Thymus (tissue), 11 donors: ENCODE results near the gene FAF1. TPM values are rescaled to one million over a fixed set of nuclear protein-coding genes. Genes with fewer than 3 reads are reported as not detected.

ENCODE experiments used
- DNase-seq, 9 donors: peaks; one replicate each; pipeline ENCODE4 v3.0.0-alpha.2; 2013; ENCODE audit warnings: low spot score in 9 of 9, low read depth in 6 of 9, missing footprints in 1 of 9
- H3K27ac ChIP-seq, 2 donors: one replicate each; pipeline ENCODE4 v1.5.1; 2013; ENCODE audit warnings: control low read depth in 1 of 2, low read depth in 1 of 2, low read length in 1 of 2, mild to moderate bottlenecking in 1 of 2, moderate library complexity in 1 of 2
- H3K27me3 ChIP-seq, 2 donors: one replicate each; pipeline ENCODE4 v1.5.1; 2013; ENCODE audit warnings: low read length in 1 of 2; ENCODE audit not compliant: control insufficient read depth in 2 of 2, insufficient read depth in 1 of 2
- H3K36me3 ChIP-seq, 2 donors: one replicate each; pipeline ENCODE4 v1.5.1; 2013; ENCODE audit warnings: low read length in 1 of 2, mild to moderate bottlenecking in 1 of 2, moderate library complexity in 1 of 2; ENCODE audit not compliant: control insufficient read depth in 2 of 2, insufficient read depth in 2 of 2
- H3K4me1 ChIP-seq, 2 donors: one replicate each; pipeline ENCODE4 v1.5.1; 2013; ENCODE audit warnings: low read length in 2 of 2; ENCODE audit not compliant: control insufficient read depth in 2 of 2, insufficient read depth in 2 of 2
- H3K4me3 ChIP-seq, 2 donors: one replicate each; pipeline ENCODE4 v1.5.1; 2013; ENCODE audit warnings: low read length in 2 of 2, control low read depth in 1 of 2, mild to moderate bottlenecking in 1 of 2
- H3K9me3 ChIP-seq, 2 donors: one replicate each; pipeline ENCODE4 v1.5.1; 2013; ENCODE audit warnings: low read length in 1 of 2, mild to moderate bottlenecking in 1 of 2; ENCODE audit not compliant: control insufficient read depth in 2 of 2, insufficient read depth in 1 of 2
- WGBS: extraction: QIAGEN DNeasy Blood & Tissue Kit; methylation state at CpG from one replicate; pipeline ENCODE4 v1.1.7; 2013; 5-methylcytosine and 5-hydroxymethylcytosine counted together
- polyA plus RNA-seq: library from polyadenylated mRNA; stranded (reverse); fragments of 200-250 nt; gene quantifications from one replicate; pipeline ENCODE4 v1.2.3, GENCODE V29; 2013
- total RNA-seq: library from RNA; stranded (reverse); fragments of 120-200 nt; gene quantifications from one replicate; pipeline ENCODE4 v1.2.4, GENCODE V29; 2013
- donor health status: healthy.

The FAF1 gene
- total and polyA plus RNA-seq, 2 donors: 39.1 to 66.3 TPM

- Histone ChIP-seq H3K27ac (no peak overlapping the region), H3K4me3 (no peak overlapping the region), H3K4me1 (peaks cover 0 to 3% of the 10 kb centered on the region in 2 donors), H3K9me3 (no peaks in the 10 kb centered on the region), H3K36me3 (no peaks in the 10 kb centered on the region), H3K27me3 (no peaks in the 10 kb centered on the region)
- DNase-seq: no peak
- 94% methylated on average over 2 of the region's 2 CpGs for WGBS
Measured at GRCh38 chr1:50658459-50659076, 301.5 kb downstream of the FAF1 start.

- Histone ChIP-seq H3K27ac (no peak overlapping the region), H3K4me1 (peaks cover 0 to 3% of the 10 kb centered on the region in 2 donors), H3K27me3 (no peaks in the 10 kb centered on the region), H3K36me3 (no peaks in the 10 kb centered on the region), H3K9me3 (no peaks in the 10 kb centered on the region), H3K4me3 (no peak overlapping the region)
- DNase-seq: peak in 4 of 9 donors; percentile 2 to 29 (median 4)
- 48% methylated on average over 3 of the region's 3 CpGs for WGBS
Measured at GRCh38 chr1:50656931-50657330, 303.1 kb downstream of the FAF1 start.

- no peaks in the 10 kb centered on the region for H3K9me3 ChIP-seq
- WGBS: 96% methylated on average over 3 of the region's 3 CpGs
- H3K36me3 ChIP-seq: no peaks in the 10 kb centered on the region
- no peaks in the 10 kb centered on the region for H3K4me1 ChIP-seq
- no peak overlapping the region for H3K4me3 ChIP-seq
- H3K27me3 ChIP-seq: no peaks in the 10 kb centered on the region
- no peak for DNase-seq
- H3K27ac ChIP-seq: no peak overlapping the region
Measured at GRCh38 chr1:50651476-50652263, 308.4 kb downstream of the FAF1 start.

GRCh38 chr1:50646526-50646925, 313.5 kb downstream of the FAF1 start:
- Histone ChIP-seq H3K4me3 (no peak overlapping the region), H3K36me3 (peaks cover 3 to 4% of the 10 kb centered on the region in 2 donors), H3K4me1 (no peaks in the 10 kb centered on the region), H3K9me3 (no peaks in the 10 kb centered on the region), H3K27me3 (no peaks in the 10 kb centered on the region), H3K27ac (no peak overlapping the region)
- 98% methylated on average over 2 of the region's 2 CpGs for WGBS
- no peak for DNase-seq

DNA sequence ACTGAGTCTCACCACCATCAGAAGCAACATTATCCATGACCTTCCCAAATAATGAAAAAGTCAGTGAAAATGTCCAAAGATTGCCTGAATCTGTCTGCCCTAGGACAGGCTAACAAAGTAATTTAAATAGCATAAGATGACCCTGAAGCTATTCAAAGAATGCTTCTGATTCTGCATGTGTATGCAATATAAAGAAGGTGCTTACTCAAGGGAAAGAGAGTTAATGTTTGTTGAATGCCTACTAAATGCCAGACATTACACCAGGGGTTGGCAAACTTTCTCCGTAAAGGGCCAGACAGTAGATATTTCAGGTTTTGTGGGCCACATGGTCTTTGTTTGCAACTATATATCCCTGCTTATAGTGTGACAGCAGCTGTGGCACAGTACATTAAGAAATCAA, 314.9 kb downstream of the FAF1 start:
- H3K27me3 ChIP-seq: no peaks in the 10 kb centered on the region
- DNase-seq: no peak

GRCh38 chr1:50644447-50645105, 315.5 kb downstream of the FAF1 start:
- WGBS: 97% methylated on average over 2 of the region's 2 CpGs
- Histone ChIP-seq H3K4me3 (no peak overlapping the region), H3K9me3 (no peaks in the 10 kb centered on the region), H3K27me3 (no peaks in the 10 kb centered on the region), H3K27ac (no peak overlapping the region), H3K36me3 (peaks cover 3 to 4% of the 10 kb centered on the region in 2 donors), H3K4me1 (no peaks in the 10 kb centered on the region)
- DNase-seq: no peak

More for the DNA sequence above, 314.9 kb downstream of the FAF1 start:
- 98% methylated on average over 1 of the region's 1 CpG for WGBS
- Histone ChIP-seq H3K4me3 (no peak overlapping the region), H3K4me1 (no peaks in the 10 kb centered on the region), H3K9me3 (no peaks in the 10 kb centered on the region), H3K36me3 (peaks cover 3 to 4% of the 10 kb centered on the region in 2 donors), H3K27ac (no peak overlapping the region)

DNA sequence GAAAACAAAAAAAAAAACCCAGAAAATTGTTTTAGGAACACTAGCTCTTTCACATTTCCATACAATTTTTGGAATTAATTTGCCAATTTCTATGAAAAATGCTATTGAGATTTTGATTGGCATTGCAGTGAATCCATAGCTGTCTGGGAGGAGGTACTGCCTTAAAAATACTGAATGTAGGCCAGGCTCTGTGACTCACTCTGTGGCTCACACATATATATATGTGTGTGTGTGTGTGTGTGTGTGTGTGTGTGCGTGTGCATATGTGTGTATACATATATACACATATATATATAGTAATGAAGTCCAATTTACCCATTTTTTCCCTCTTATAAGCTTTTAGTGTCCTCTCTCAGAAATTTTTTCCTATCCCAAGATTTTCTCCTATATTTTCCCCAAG, 322.6 kb downstream of the FAF1 start:
- Histone ChIP-seq H3K27me3 (no peaks in the 10 kb centered on the region), H3K27ac (no peak overlapping the region), H3K4me3 (no peak overlapping the region), H3K9me3 (no peaks in the 10 kb centered on the region), H3K36me3 (no peaks in the 10 kb centered on the region), H3K4me1 (no peaks in the 10 kb centered on the region)
- DNase-seq: no peak
- WGBS: 92% methylated on average over 1 of the region's 1 CpG

DNA sequence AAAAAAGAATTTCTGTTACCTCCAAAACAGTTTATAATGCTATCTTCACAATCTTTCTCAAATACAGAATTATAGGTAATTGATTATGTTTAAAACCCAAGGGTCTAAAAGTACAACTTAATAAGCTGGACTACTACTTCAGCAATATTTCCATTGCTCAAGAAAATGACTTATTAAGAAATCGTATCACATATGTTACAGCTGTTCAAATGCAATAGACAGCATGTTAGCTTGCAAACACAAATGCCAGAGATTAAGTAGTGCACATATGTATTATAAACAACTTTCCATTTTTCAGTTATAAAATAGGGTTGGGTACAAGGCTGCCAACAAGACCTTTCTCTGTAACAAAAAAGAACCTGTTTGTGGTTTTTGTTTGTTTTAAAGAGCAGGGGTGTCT, 325.8 kb downstream of the FAF1 start:
- Histone ChIP-seq H3K4me1 (no peaks in the 10 kb centered on the region), H3K27me3 (no peaks in the 10 kb centered on the region), H3K4me3 (no peak overlapping the region), H3K27ac (no peak overlapping the region), H3K9me3 (no peaks in the 10 kb centered on the region), H3K36me3 (no peaks in the 10 kb centered on the region)
- 98% methylated on average over 1 of the region's 1 CpG for WGBS
- DNase-seq: no peak

- H3K27ac ChIP-seq: no peak overlapping the region
- 96% methylated on average over 6 of the region's 6 CpGs for WGBS
- no peak overlapping the region for H3K4me3 ChIP-seq
- no peaks in the 10 kb centered on the region for H3K27me3 ChIP-seq
- no peak for DNase-seq
- no peaks in the 10 kb centered on the region for H3K9me3 ChIP-seq
- no peaks in the 10 kb centered on the region for H3K4me1 ChIP-seq
- no peaks in the 10 kb centered on the region for H3K36me3 ChIP-seq
Measured at GRCh38 chr1:50633465-50633864, 326.6 kb downstream of the FAF1 start.
